ENCODE measurements around the gene ATP5PB.

- TF ChIP-seq CTCF (IDR thresholded peaks at IDR 0.05; ENCODE audit: low read depth, low read length, missing input control) (no peak), TAF1 (conservative IDR thresholded peaks at IDR 0.05) (no peak), YY1 (IDR thresholded peaks at IDR 0.05) (no peak), RAD21 (IDR thresholded peaks at IDR 0.05) (no peak), JUND (IDR thresholded peaks at IDR 0.05) (no peak), SP1 (IDR thresholded peaks at IDR 0.05) (no peak), FOXA1 (IDR thresholded peaks at IDR 0.05) (no peak), NR2F2 (IDR thresholded peaks at IDR 0.05) (no peak), GABPA (IDR thresholded peaks at IDR 0.05 in 1 of 2, conservative IDR thresholded peaks at IDR 0.05 in 1 of 2) (no peak), ZBTB33 (IDR thresholded peaks at IDR 0.05) (no peak), RXRA (IDR thresholded peaks at IDR 0.05) (no peak)
- TF ChIP-seq, protein P1, sequence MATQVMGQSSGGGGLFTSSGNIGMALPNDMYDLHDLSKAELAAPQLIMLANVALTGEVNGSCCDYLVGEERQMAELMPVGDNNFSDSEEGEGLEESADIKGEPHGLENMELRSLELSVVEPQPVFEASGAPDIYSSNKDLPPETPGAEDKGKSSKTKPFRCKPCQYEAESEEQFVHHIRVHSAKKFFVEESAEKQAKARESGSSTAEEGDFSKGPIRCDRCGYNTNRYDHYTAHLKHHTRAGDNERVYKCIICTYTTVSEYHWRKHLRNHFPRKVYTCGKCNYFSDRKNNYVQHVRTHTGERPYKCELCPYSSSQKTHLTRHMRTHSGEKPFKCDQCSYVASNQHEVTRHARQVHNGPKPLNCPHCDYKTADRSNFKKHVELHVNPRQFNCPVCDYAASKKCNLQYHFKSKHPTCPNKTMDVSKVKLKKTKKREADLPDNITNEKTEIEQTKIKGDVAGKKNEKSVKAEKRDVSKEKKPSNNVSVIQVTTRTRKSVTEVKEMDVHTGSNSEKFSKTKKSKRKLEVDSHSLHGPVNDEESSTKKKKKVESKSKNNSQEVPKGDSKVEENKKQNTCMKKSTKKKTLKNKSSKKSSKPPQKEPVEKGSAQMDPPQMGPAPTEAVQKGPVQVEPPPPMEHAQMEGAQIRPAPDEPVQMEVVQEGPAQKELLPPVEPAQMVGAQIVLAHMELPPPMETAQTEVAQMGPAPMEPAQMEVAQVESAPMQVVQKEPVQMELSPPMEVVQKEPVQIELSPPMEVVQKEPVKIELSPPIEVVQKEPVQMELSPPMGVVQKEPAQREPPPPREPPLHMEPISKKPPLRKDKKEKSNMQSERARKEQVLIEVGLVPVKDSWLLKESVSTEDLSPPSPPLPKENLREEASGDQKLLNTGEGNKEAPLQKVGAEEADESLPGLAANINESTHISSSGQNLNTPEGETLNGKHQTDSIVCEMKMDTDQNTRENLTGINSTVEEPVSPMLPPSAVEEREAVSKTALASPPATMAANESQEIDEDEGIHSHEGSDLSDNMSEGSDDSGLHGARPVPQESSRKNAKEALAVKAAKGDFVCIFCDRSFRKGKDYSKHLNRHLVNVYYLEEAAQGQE (IDR thresholded peaks at IDR 0.05), result no peak
- TF ChIP-seq, protein P2, sequence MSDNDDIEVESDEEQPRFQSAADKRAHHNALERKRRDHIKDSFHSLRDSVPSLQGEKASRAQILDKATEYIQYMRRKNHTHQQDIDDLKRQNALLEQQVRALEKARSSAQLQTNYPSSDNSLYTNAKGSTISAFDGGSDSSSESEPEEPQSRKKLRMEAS (IDR thresholded peaks at IDR 0.05), result no peak
- TF ChIP-seq, protein P3, sequence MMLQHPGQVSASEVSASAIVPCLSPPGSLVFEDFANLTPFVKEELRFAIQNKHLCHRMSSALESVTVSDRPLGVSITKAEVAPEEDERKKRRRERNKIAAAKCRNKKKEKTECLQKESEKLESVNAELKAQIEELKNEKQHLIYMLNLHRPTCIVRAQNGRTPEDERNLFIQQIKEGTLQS (IDR thresholded peaks at IDR 0.05), result no peak
Measured at GRCh38 chr1:111486431-111486830, 37.2 kb downstream of the ATP5PB start.
